Measurements from ENCODE around the gene EZR.

Gene EZR

GRCh38 chr6:158778005-158778527 lies 41.1 kb downstream of the EZR start:
- DNase-seq (ENCODE audit: low read depth in 1 of 2, low spot score in 1 of 2): no peak

DNA sequence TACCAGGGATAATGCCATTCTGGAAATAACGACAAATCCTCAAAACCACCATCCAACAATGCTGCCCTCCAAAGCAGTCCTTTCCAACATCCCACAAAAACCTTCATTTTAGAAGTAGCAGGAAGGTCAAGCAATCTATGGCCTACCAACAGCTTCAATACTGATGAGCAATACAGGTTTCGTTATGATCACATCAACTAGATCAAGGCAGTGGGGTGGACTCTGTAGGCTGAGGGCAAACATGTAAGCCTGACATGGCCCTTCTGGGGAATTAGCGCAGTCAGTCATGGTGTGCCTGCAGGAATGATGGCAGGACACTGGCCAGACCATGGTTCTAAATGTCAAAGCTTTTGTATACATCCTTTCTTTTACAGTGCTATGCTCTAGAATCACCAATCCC lies 41.7 kb downstream of the EZR start:
- no peak for DNase-seq (ENCODE audit: low read depth in 1 of 2, low spot score in 1 of 2)

- no peak for DNase-seq (ENCODE audit: low read depth in 1 of 2, low spot score in 1 of 2)
Observed at GRCh38 chr6:158776737-158777136, 42.4 kb downstream of the EZR start.

GRCh38 chr6:158775832-158776231 lies 43.3 kb downstream of the EZR start:
- DNase-seq (ENCODE audit: low read depth in 1 of 2, low spot score in 1 of 2): no peak

- DNase-seq (ENCODE audit: low read depth in 1 of 2, low spot score in 1 of 2): no peak
Observed at GRCh38 chr6:158774717-158775449, 44.3 kb downstream of the EZR start.

GRCh38 chr6:158773581-158774449 lies 45.4 kb downstream of the EZR start:
- DNase-seq (ENCODE audit: low read depth in 1 of 2, low spot score in 1 of 2): no peak

DNA sequence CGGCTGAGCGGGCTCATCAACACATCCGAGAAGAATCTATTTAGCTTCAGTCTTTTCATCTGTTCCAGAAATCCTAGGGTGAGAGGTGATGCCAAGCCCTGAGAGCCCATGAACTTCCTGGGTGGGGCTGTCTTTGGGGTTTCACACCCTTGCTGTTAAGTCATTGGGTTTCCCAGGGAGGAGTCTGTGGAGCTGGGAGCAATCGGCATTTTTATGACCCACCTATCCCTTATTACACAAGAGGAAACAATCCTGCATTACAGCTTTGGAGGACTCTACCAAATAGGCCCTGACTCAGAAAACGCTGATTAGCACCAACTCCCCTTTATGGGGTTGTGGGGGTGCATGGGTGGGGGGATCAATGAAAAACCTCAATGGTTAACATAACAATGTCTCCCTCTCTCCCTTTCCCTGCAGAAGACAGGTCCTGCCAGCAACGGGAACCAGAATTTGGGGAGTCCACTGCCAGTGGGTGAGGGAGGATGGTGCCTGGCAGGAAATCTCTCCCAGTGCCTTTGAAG lies 46.3 kb downstream of the EZR start:
- DNase-seq (ENCODE audit: low read depth in 1 of 2, low spot score in 1 of 2): no peak

- DNase-seq (ENCODE audit: low read depth in 1 of 2, low spot score in 1 of 2): no peak
Observed at GRCh38 chr6:158772172-158772571, 47.0 kb downstream of the EZR start.

- no peak for DNase-seq (ENCODE audit: low read depth in 1 of 2, low spot score in 1 of 2)
Observed at GRCh38 chr6:158771399-158772152, 47.6 kb downstream of the EZR start.

DNA sequence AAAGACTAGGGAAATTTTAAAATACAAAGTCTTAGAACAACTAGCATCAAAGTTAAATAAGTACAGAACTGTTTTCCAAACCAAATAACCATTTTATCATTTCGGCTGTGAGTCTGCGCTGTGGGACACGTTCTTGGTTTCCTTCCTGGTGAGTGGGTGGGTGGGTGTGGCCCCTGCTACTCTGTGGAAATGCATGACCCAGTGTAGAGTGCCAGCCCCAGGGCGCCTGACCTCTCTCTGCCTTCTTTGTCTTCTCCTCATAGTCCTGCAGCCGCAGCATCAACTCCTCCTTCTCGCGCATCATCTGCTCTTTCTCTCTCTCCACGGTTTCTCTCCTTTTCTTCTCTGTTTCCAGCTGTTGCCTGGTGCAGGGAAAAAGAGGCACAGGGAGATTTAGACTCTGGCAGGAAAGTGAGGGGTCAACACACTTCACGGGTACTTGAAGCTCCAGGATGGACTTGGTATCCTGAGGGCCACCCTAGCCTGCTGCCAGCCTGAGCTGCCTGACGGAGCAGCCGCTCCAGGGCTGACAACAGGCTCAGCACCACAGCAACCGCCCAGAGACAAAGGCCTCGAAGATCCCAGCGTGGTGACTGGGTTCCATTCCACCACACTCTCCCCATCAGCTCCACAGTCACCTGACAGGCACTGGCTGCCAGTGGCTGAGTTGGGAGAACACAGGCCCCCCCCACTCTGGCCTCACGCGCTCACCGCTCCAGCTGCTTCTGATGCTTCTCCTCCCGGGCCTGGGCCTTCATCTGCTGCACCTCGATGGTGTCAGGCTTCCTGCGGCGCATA lies 48.4 kb downstream of the EZR start:
- no peak for DNase-seq (ENCODE audit: low read depth in 1 of 2, low spot score in 1 of 2)

DNA sequence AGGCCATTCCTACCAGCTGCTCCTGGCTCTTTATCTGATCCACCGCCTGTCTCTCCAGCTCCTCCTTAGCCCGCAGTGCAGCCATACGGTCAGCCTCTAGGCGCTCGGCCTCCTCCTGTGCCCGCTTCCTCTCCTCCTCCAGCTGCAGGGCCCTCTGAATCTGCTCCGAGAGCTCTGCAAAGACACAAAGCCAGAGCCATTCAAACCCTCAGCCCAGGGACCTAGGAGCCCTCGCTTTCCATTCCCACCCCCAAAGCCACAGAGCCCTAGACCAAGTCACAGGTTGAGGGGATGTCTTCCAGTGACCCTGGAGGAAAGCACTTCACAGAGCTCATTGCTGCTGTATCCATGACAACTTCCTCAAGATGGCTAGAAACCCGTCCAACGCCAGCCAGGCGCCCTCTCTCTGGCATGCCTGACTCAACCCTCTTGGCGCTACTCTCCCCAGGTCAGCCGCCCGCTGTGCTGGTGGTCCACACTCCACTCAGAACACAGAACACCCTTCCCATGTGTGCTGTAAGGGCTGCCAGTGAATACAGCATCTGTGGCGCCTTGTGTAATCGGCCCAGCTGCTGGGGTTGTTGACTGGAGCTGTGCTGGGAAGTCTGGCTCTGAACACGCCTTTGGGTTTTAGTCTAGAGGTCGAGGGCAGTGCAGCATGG lies 49.3 kb downstream of the EZR start:
- DNase-seq (ENCODE audit: low read depth in 1 of 2, low spot score in 1 of 2): no peak

DNA sequence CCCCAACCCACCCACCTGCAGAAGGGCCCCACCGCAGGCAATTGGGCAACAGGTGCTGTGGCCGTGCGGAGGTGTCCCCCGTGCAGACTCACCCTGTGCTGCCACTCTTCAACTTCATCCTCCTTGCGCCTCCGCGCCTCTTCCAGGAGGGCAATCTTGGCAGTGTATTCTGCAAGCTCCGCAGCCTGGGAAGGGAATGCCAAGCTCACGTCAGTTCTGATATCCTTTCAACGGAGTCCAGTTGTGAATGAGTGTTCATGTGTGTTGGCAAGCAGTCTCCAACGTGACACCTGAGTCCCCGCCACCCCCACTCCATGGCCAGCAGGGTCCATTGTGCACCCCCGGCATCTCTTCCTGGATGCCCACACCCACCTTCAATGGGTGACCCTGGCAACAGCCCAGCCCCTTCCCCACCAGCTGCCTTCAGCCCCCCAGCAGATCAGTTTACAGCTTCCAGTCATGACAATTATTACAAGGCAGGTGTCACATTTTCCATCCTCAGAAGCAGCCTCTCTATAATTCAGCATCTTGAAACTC lies 49.9 kb downstream of the EZR start:
- DNase-seq (ENCODE audit: low read depth in 1 of 2, low spot score in 1 of 2): no peak

DNA sequence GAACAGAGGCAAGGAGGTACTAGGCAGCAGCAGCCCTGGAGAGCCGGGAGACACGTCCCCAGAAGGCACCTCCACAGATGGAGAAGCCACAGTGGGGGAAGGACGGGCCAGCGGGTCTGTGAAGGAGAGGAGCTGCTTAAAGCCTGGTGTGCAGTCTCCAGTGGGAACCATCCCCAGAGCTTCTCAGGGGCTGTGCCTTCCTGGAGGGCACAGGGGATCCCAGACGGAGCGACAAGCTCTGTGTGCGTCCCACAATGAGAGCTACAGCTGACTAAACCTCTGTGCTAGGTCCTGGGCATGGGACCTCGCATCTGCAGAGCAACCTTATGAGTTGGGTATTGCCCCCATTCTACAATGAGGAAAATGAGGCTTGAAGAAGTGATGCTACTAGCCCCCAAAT lies 50.7 kb downstream of the EZR start:
- DNase-seq (ENCODE audit: low read depth in 1 of 2, low spot score in 1 of 2): no peak

DNA sequence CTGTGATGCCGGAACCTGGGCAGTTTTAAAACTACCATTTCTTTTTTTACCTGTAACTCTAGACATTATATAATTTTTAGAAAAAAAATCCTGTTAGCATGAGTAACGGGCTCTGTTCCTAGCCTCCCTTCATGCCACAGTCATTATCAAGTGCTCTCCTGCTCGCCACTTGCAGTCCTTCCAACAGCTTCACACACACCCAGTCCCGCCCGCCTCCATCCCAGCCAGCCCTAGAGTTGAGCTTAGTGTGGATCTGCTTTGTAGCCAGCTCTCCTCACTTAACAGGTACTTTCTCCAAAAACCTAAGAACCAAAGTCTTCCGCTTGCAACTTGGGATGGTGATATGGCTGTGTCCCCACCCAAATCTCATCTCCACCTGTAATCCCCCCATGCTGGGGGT lies 51.5 kb downstream of the EZR start:
- DNase-seq (ENCODE audit: low read depth in 1 of 2, low spot score in 1 of 2): no peak

DNA sequence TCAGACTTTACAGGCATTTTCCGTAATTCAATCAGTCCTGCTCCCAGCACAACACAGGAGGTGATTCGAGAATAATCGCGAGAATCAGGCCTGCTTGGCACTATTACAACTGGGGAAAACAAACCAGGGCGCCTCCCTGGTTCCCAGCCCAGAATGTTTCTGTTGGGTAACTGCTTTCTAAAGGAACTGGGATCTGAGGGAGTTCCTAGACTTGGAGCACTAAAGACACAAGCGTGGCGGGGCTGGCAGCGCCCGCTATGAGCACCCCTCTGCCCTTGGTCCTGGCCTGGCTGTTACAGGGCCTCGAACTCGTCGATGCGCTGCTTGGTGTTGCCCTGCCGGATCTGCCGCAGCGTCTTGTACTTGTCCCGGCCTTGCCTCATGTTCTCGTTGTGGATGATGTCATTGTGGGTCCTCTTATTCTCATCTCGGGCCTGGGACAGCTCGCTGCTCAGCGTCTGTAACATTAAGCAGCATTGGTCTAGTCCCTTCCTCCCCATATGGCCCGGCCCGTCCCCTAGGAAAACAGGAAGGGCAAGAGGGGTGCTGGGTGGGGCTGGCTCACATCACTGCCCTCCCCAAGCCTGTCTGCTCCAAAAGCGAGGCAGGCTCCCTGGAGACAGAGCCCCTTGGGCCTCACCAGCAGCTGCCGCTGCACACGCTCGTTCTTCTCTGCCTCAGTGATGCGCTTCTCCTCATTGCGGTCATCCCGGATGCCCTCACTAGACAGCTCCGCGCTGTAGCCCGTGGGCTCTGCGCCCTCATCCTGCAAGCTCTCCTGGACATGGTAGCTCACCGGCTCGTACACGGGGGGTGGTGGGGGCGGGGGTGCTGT lies 52.3 kb downstream of the EZR start:
- DNase-seq (ENCODE audit: low read depth in 1 of 2, low spot score in 1 of 2): no peak

GRCh38 chr6:158765499-158766068 lies 53.6 kb downstream of the EZR start:
- DNase-seq (ENCODE audit: low read depth in 1 of 2, low spot score in 1 of 2): no peak

DNA sequence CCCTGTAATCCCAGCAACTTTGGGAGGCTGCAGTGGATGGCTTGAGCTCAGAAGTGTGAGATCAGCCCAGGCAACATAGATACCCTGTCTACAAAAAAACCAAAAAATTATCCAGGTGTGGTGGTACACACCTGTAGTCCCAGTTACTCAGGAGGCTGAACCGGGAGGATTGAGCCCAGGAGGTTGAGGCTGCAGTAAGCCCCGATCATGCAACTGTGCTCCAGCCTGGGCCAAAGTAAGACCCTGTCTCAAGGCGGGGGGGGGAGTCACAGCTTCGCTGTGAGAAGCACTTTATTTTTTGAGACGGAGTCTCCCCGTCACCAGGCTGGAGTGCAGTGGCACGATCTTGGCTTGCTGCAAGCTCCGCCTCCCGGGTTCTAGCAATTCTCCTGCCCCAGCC lies 54.2 kb downstream of the EZR start:
- no peak for DNase-seq (ENCODE audit: low read depth in 1 of 2, low spot score in 1 of 2)

- no peak for DNase-seq (ENCODE audit: low read depth in 1 of 2, low spot score in 1 of 2)
Observed at GRCh38 chr6:158764183-158764849, 54.9 kb downstream of the EZR start.

Measured in activated CD4-positive, alpha-beta T cell treated with anti-CD3 and anti-CD28 coated beads, Interleukin-2, amount 50 U/mL, for 24 hours (primary cell).